ENCODE measurements around the gene SLC16A9.
A peak's percentile ranks its signal among the peaks of the same experiment; 100 is the strongest.
"Not testable (repeated sequence)": the region's sequence is repeated elsewhere in the genome, so short reads cannot be mapped to it uniquely, and the experiment has no call there.

The SLC16A9 gene

GRCh38 chr10:59709395-59710125 is at the start of gene SLC16A9:
Gene SLC16A9, minus strand, starts transcription at chr10:59709850. Its CDS starts 25,559 bp downstream, at chr10:59684291.
- DNase-seq, result peak in 1 of 2 donors; percentile 8

- no peak for DNase-seq
Observed at GRCh38 chr10:59757966-59758365, 48.3 kb upstream of the SLC16A9 start.

GRCh38 chr10:59754951-59755350 is 45.3 kb upstream of the SLC16A9 start:
- DNase-seq, result no peak

DNA sequence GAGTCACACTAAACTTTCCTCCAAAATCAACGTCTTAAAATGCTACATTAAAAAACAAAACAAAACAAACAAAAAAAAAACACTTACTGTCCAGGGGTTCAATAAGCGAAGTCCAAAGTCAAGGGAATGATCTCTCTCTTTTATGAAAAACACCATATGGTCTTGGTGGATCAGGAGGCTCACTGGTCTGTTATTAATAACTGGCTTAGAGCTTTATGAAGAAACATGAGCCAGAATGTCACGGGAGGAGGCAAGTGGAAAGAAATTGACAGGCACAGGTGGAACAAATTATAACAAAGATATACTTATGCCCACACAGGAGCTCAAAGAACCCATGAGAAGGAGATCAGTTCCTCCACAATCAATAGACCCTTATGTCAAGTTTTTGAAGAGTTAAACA is 43.6 kb upstream of the SLC16A9 start, which contains the start of gene MRLN:
TSS of gene MRLN (minus strand) at position 189 of the 400 bp plus-strand sequence.
- DNase-seq, result no peak

DNA sequence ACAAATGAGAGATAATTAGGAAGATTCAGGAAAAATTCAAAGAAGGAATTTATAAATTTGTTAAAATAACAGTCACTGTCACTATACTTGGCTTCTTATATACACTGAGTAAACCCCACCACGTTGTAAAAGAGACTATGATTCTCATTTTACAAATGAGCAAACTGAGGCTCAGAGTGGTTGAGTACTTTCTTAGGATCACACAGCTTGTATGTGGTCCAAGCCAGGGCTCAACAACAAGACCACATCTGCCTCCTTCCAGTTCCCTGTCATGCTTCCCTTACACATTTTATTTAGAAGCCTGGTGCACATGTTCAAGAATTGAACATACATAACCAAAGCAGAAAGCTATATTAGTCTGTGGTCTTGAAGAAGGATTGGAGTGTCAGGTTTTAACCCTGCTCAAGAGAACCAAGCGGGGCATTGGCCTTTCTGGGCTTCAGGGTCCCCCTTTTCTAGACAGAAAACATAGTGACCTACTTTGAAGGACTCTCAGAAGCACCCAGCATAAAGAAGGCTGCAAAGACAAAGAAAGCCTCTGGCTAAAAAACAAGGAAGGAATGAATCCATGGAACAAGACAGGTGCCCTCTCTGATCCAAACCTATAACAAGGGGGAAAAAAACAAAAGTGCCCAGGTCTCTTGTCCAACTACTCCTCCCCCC is 42.8 kb upstream of the SLC16A9 start:
- no peak for DNase-seq

DNA sequence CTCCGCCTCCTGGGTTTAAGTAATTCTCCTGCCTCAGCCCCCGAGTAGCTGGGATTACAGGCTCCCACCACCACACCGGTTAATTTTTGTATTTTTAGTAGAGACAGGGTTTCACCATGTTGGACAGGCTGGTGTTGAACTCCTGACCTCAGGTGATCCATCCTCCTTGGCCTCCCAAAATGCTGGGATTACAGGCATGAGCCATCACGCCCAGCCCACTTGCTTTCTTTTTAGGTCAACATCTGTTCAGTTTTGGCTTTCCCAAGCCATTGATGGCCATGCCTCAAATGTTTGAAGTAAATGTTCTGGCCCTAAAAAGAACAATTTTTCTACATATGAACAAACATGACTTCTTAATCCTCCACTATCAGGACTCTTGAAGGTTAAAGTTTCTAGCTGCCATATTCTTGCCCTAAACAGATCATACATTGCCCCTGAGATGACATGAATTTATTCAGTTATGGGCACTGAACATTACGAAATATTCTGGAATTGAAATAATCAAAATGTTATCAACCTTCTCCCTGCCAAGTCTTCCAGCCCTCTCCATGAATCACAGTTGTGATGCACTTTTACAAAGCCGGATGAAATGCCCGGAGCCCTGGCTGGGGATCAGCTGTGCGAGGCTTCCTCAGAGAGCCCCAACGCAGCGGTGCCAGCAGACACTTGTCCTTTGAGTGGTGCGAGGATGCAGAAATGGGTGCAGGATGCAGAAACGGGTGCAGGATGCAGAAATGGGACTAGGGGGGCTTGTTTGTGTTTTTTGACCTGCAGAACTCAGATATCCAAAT is 40.7 kb upstream of the SLC16A9 start:
- DNase-seq, result no peak

- no peak for DNase-seq
Observed at GRCh38 chr10:59748834-59749233, 39.2 kb upstream of the SLC16A9 start.

DNA sequence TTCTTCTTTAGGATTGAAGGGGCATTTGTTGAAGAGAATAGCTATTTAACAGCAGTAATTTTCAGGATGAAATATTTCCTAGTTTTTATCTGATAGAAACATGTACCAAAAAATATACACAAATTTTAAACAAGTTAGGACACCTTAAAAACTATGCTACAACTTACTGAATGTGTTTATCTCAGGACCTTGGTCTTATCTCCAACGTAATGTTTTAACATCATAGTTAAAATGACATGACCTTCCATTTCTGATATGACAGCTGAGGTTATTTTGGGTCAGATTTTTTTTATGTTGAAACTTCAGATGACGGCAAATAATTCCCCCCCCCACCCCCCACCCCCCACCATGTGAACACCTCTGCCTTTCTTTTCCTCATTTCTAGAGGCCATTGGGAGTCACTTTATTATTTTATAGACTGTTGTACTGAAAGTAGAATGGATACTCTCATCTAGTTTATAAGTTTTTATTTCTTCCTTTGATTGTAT is 35.6 kb upstream of the SLC16A9 start:
- no peak for DNase-seq

- not testable (repeated sequence) for DNase-seq
Observed at GRCh38 chr10:59744762-59745161, 35.1 kb upstream of the SLC16A9 start.

DNA sequence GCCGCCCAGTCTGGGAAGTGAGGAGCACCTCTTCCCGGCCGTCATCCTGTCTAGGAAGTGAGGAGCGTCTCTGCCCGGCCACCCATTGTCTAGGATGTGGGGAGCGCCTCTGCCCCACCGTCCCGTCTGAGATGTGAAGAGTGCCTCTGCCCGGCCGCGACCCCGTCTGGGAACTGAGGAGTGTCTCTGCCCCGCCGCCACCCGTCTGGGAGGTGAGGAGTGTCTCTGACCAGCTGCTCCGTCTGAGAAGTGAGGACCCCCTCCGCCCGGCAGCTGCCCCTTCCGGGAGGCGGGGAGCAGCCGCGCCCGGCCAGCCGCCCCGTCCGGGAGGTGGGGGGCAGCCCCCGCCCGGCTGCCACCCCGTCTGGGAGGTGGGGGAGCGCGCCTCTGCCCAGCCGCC is 34.5 kb upstream of the SLC16A9 start:
- DNase-seq, result not testable (repeated sequence)

- DNase-seq, result no peak
Observed at GRCh38 chr10:59741583-59741982, 31.9 kb upstream of the SLC16A9 start.

DNA sequence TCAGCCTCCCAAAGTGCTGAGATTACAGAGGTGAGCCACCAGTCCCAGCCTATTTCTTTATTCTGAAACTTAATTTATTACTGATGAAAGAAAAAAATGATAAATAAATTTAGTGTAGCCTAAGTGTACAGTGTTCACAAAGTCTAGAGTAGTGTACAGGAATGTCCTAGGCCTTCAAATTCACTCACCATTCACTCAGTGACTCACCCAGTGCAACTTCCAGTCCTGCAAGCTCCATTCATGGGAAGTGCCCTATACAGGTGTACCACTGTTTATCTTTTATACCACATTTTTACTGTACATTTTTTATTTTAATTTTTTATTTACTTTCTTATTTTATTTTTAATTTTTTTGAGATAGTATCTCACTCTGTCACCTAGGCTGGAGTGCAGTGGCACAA is 31.4 kb upstream of the SLC16A9 start:
- no peak for DNase-seq

GRCh38 chr10:59736749-59737148 is 27.1 kb upstream of the SLC16A9 start:
- DNase-seq, result no peak

GRCh38 chr10:59735296-59735695 is 25.6 kb upstream of the SLC16A9 start:
- DNase-seq, result no peak

GRCh38 chr10:59734014-59734462 is 24.4 kb upstream of the SLC16A9 start:
- DNase-seq, result no peak

- DNase-seq, result not testable (repeated sequence)
Observed at GRCh38 chr10:59733321-59734013, 23.8 kb upstream of the SLC16A9 start.

DNA sequence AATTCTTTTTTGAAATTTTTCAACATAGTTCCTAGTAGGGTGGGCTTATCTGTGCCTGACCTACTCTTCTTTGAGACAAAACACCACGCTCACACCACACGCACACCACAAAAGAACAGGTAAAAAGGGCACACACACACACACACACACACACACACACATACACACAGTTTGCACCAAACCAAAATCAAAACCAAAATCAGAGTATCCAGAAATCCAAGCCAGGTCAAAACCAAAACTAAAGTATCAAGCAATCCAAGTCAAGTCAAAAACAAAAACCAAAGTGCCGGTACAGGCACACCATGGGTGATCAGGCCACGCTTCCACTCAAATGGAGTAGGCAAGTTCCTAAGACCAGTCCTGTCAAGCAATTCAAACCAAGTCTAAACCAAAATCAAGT is 23.2 kb upstream of the SLC16A9 start:
- DNase-seq, result not testable (repeated sequence)

GRCh38 chr10:59729167-59729566 is 19.5 kb upstream of the SLC16A9 start:
- not testable (repeated sequence) for DNase-seq

GRCh38 chr10:59724098-59724938 is 14.7 kb upstream of the SLC16A9 start:
- DNase-seq, result no peak

- no peak for DNase-seq
Observed at GRCh38 chr10:59720377-59720776, 10.7 kb upstream of the SLC16A9 start.

DNA sequence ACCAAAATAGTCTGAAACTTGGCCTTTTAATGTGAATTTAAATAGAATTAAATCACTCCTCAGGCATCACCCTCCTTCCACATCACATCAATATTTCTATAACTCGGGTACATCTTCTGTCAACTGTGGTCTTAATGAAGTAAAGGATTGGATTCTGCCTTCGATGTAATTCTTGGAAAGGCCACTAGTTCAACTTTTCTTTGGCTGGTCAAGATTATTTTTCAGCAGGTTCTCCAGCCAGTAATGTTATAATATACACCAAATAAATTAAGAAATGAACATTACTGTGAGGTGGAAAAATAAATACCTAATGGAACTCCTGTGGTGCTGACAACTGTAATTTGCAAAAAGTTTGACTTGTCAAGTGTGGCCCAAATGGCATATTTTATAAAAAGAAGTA is 9.7 kb upstream of the SLC16A9 start:
- DNase-seq, result no peak

DNA sequence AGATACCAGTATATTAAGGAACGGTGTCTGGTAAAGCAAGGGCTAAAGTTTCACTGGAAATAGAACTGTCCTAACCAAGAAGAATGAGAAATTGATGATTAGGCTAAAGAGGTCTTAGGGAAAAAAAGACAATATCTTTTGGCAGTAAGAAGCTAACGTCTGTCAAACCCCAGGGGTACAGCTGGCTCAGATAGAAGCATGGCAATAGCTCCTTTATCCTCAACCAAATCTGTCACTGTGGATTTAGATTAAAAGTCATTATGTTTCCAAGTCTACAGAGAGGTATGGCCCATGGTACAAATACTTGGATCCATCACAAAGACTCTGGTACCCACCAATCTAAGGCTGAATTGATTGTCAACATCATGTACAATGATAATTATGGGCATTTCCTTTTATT is 8.6 kb upstream of the SLC16A9 start:
- DNase-seq, result no peak
